SK-MEL-5 (cell line): Measurements from ENCODE around the gene TMEM255B. TPM values are rescaled to one million over a fixed set of nuclear protein-coding genes. Genes with fewer than 3 reads are reported as not detected.
"Not testable (repeated sequence)": the region's sequence is repeated elsewhere in the genome, so short reads cannot be mapped to it uniquely, and the experiment has no call there.

ENCODE experiments used
- DNase-seq: peaks from one replicate; pipeline ENCODE4 v3.0.0-alpha.2; 2016; ENCODE audit warnings: low read depth, low spot score
- in situ Hi-C: cut with HindIII; loops from 2 replicates; pipeline ENCODE4 v1.10.0; 2016; ENCODE audit warnings: low sequenced_read_pairs, high pct_unique_total_duplicates, low pct_unique_long_range_greater_than_20kb
- total RNA-seq: library from RNA; depleted of rRNA; stranded (reverse); fragments of >200 nt; shearing (Covaris generic); gene quantifications from 2 replicates; pipeline ENCODE4 v1.2.3, GENCODE V29; 2014

Gene TMEM255B
- total RNA-seq, 1 experiment from 2014 or later = 0.48 TPM

- in situ Hi-C loops, DNase-seq: not testable (repeated sequence)
Measured at GRCh38 chr13:113745500-113746142, 13.4 kb upstream of the TMEM255B start.

GRCh38 chr13:113746143-113746525, 12.9 kb upstream of the TMEM255B start:
- DNase-seq = peak; percentile 12
- in situ Hi-C loops = no loop called here

- DNase-seq = no peak
- in situ Hi-C loops = no loop called here
Measured at GRCh38 chr13:113746671-113747070, 12.4 kb upstream of the TMEM255B start.

- no peak for DNase-seq
- in situ Hi-C loops = no loop called here
Measured at GRCh38 chr13:113747291-113747833, 11.7 kb upstream of the TMEM255B start.

- DNase-seq = no peak
- in situ Hi-C loops = no loop called here
Measured at GRCh38 chr13:113748101-113748861, 10.7 kb upstream of the TMEM255B start.

- DNase-seq = no peak
- in situ Hi-C loops = no loop called here
Measured at GRCh38 chr13:113748862-113749451, 10.1 kb upstream of the TMEM255B start.

- in situ Hi-C loops = no loop called here
Measured at GRCh38 chr13:113749507-113749906, 9.5 kb upstream of the TMEM255B start.

GRCh38 chr13:113749967-113750366, 9.1 kb upstream of the TMEM255B start:
- in situ Hi-C loops = no loop called here
- DNase-seq = no peak

More at GRCh38 chr13:113749507-113749906, 9.5 kb upstream of the TMEM255B start:
- no peak for DNase-seq

- no peak for DNase-seq
- in situ Hi-C loops = no loop called here
Measured at GRCh38 chr13:113750554-113751399, 8.2 kb upstream of the TMEM255B start.

GRCh38 chr13:113751491-113751890, 7.5 kb upstream of the TMEM255B start:
- no peak for DNase-seq
- in situ Hi-C loops = no loop called here

- in situ Hi-C loops, DNase-seq: not testable (repeated sequence)
Measured at GRCh38 chr13:113752211-113752986, 6.6 kb upstream of the TMEM255B start.

GRCh38 chr13:113753171-113753570, 5.9 kb upstream of the TMEM255B start:
- no peak for DNase-seq
- in situ Hi-C loops = no loop called here

- in situ Hi-C loops = no loop called here
- no peak for DNase-seq
Measured at GRCh38 chr13:113754242-113754641, 4.8 kb upstream of the TMEM255B start.

GRCh38 chr13:113754691-113755090, 4.3 kb upstream of the TMEM255B start:
- in situ Hi-C loops = no loop called here

GRCh38 chr13:113756441-113757097, 2.5 kb upstream of the TMEM255B start:
- in situ Hi-C loops = no loop called here

More at GRCh38 chr13:113754691-113755090, 4.3 kb upstream of the TMEM255B start:
- no peak for DNase-seq

GRCh38 chr13:113759525-113760137, 605 bp downstream of the TMEM255B start:
- no peak for DNase-seq
- in situ Hi-C loops = no loop called here

More at GRCh38 chr13:113756441-113757097, 2.5 kb upstream of the TMEM255B start:
- no peak for DNase-seq
